IPS-18c (cell line): ENCODE measurements around the gene WASHC3.

Experiments
- H3K4me3 ChIP-seq: 2 replicates; pipeline ENCODE4 v1.7.0; 2013; ENCODE audit warnings: low read depth, mild to moderate bottlenecking, low read length, moderate library complexity; ENCODE audit not compliant: insufficient read depth
- H3K9me3 ChIP-seq: one replicate; pipeline ENCODE4 v1.6.1; 2013; ENCODE audit warnings: mild to moderate bottlenecking, low read length, moderate library complexity; ENCODE audit not compliant: control insufficient read depth, insufficient read depth

WASHC3 gene

DNA sequence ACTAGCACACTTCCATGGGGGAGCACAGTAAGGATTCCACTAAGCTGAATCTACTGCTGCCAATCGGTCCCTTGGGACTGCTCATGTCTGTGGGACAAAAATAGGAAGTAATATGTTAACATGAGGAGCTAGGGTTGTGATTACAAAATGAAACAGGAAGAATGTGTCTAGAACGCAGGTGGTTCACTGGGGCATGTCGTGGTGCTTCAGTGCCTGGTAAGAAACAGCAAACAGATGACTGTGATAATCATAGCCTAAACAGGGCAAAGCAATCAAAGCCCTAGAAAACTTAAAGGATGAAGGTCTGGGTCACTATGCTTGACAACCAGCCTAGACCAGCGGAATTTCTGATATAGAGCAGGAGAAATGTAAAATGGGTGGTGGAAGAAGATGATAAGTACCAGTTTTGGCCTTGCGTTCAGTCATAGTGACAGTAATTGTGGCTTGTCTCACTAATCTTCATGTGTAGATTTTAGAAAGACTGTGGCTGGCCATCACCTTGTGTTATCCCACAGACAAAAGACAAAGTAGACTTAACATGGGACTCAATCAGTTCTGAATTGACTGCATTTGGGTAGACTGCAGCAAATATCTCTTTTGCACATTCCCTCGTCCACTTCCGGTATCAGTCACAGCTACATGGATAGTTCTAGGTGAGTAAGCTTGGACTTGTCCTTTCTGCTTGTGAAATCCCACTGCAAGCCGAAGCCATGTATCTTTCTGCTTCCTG is 51.4 kb downstream of the WASHC3 start:
- Histone ChIP-seq H3K9me3 (no peaks in the 10 kb centered on the region), H3K4me3 (no peak overlapping the region)

GRCh38 chr12:102009796-102010195 is 52.0 kb downstream of the WASHC3 start:
- no peak overlapping the region for H3K4me3 ChIP-seq

DNA sequence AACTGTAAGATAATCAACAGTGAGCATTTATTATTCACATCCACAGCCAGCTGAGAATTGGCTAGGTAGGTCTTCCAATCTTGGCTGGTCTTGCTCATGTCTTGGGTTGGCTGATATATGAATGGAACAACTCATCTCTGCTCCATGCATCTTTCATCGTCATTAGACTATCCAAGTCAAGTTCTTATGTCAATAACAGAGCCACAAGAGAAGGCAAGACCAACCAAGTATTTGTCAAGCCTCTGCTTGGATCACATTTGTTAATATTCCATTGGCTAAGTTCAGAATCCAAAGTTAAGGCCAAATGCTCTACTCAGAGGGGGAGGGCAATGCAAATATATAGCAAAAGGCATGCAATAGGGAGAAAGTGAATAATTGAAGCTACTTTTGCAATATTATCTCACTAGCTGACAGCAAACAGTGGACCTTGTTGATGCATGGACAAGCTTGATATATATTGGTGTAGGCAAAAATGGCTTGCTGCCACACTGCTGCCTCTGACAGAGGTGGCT is 53.1 kb downstream of the WASHC3 start:
- no peaks in the 10 kb centered on the region for H3K9me3 ChIP-seq
- H3K4me3 ChIP-seq: no peak overlapping the region

More at GRCh38 chr12:102009796-102010195, 52.0 kb downstream of the WASHC3 start:
- no peaks in the 10 kb centered on the region for H3K9me3 ChIP-seq

DNA sequence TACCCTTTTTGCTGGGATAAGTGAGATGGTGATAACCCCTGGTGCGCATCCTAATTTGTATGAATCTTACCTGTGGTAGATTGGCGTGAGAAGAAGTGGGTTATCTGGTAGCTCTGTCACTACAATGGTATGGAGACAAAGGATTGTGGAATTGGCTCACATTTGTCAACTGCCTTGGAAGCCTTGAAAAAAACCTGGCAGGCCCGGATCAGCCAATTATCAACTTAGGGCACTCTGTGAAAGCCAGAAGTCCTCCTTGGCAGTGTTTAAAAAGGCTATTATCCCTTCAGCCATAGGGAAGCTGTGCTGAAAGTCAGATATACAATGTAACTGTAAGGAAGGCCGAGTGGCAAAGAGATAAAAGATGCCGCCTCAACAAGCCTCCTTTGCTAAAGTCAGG is 56.5 kb downstream of the WASHC3 start:
- Histone ChIP-seq H3K4me3 (no peak overlapping the region), H3K9me3 (no peaks in the 10 kb centered on the region)

- Histone ChIP-seq H3K4me3 (no peak overlapping the region), H3K9me3 (no peaks in the 10 kb centered on the region)
Observed at GRCh38 chr12:101997102-101997501, 64.7 kb downstream of the WASHC3 start.

GRCh38 chr12:101995684-101996083 is 66.1 kb downstream of the WASHC3 start:
- H3K4me3 ChIP-seq: no peak overlapping the region
- no peaks in the 10 kb centered on the region for H3K9me3 ChIP-seq

- H3K9me3 ChIP-seq: no peaks in the 10 kb centered on the region
Observed at GRCh38 chr12:101992091-101992490, 69.7 kb downstream of the WASHC3 start.

GRCh38 chr12:101982307-101982706 is 79.5 kb downstream of the WASHC3 start:
- no peak overlapping the region for H3K4me3 ChIP-seq
- no peaks in the 10 kb centered on the region for H3K9me3 ChIP-seq

More at GRCh38 chr12:101992091-101992490, 69.7 kb downstream of the WASHC3 start:
- no peak overlapping the region for H3K4me3 ChIP-seq

DNA sequence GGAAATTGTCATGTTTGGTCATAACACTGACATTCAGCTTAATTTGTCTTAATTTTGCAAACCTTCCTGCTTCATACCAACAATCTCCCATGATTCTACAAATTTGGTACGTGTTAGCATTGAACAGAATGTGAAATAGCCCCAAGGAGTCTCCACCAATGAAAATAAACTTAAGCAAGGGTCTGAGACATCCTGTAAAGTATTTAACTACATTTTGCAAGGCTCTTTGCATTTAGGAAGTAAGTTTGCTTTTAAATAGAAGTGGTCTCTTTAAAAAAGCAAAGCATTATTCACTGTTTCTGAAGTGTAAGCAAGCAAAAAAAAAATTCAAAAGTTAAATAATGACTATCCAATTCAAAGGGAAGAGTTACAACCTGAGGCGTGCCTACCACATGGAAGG is 79.9 kb downstream of the WASHC3 start:
- Histone ChIP-seq H3K9me3 (no peaks in the 10 kb centered on the region), H3K4me3 (no peak overlapping the region)

GRCh38 chr12:101968770-101969169 is 93.0 kb downstream of the WASHC3 start:
- no peak overlapping the region for H3K4me3 ChIP-seq
- no peaks in the 10 kb centered on the region for H3K9me3 ChIP-seq

- Histone ChIP-seq H3K4me3 (no peak overlapping the region), H3K9me3 (no peaks in the 10 kb centered on the region)
Observed at GRCh38 chr12:101967506-101967905, 94.3 kb downstream of the WASHC3 start.

GRCh38 chr12:101966496-101966895 is 95.3 kb downstream of the WASHC3 start:
- Histone ChIP-seq H3K4me3 (no peak overlapping the region), H3K9me3 (no peaks in the 10 kb centered on the region)

- Histone ChIP-seq H3K9me3 (no peaks in the 10 kb centered on the region), H3K4me3 (no peak overlapping the region)
Observed at GRCh38 chr12:101963697-101964096, 98.1 kb downstream of the WASHC3 start.
